ENCODE measurements around the gene FHOD1. TPM values are rescaled to one million over a fixed set of nuclear protein-coding genes. Genes with fewer than 3 reads are reported as not detected.

Gene FHOD1
- total and polyA plus RNA-seq, 9 of the 15 experiments (the other 6 are each of a cell fraction or from before 2014, with no cell fraction given), result 18.7 to 126 (median 32.3) TPM

DNA sequence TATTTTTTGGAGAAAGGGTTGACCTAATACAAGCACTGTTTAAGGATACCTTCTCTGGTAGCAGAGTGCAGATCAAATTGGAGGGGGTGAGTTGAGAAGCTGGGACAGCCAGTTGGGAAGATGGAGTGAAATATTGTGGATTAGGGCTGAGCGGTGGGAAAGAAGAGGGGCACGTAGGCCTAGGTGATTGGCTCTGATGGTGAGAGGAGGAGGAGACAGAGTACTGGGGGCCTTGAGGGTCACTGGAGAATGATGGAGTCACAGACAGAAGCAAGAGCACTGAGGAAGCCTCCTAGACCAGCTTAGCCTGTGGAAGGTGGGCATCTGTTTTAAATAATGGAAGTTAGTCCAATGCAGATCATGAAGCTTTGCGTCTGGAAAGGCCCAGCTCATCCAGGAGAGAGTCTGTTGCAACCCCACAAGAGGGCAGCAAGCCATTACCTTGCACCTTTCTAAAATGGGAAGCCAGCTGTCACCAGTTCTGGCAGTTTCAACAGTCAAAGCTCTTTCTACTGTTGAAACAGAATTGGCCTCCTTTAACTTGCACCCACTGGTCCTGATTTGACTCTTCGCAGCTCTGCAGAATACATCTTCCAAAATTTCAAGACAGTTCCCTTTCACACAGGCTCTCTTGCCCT, 13.3 kb upstream of the FHOD1 start (continued):
- TF ChIP-seq SETDB1 (IDR thresholded peaks at IDR 0.05; ENCODE audit: low read length) (no peak), MEIS2 (IDR thresholded peaks at IDR 0.05; ENCODE audit: partially characterized antibody) (peak; percentile 34), NUFIP1 (IDR thresholded peaks at IDR 0.05; ENCODE audit: partially characterized antibody) (no peak), SMC3 (conservative IDR thresholded peaks at IDR 0.05; ENCODE audit: insufficient read depth, low read depth, low read length) (peak; percentile 94), TAF9B (IDR thresholded peaks at IDR 0.05; ENCODE audit: partially characterized antibody) (no peak), IRF2 (CRISPR knock-in tag; IDR thresholded peaks at IDR 0.05) (no peak), ARID1B (IDR thresholded peaks at IDR 0.05) (no peak), FOXA1 (IDR thresholded peaks at IDR 0.05; ENCODE audit: borderline replicate concordance) (no peak), ZNF507 (tag; conservative IDR thresholded peaks at IDR 0.05) (no peak), BMI1 (IDR thresholded peaks at IDR 0.05; ENCODE audit: low read length) (no peak), SUPT5H (IDR thresholded peaks at IDR 0.05) (no peak), MED1 (CRISPR knock-in tag; IDR thresholded peaks at IDR 0.05; ENCODE audit: borderline replicate concordance) (no peak), CHD1 (IDR thresholded peaks at IDR 0.05; ENCODE audit: low read length) (no peak), CSDE1 (IDR thresholded peaks at IDR 0.05) (no peak), CBFA2T2 (conservative IDR thresholded peaks at IDR 0.05) (no peak), STAT5B (CRISPR knock-in tag; IDR thresholded peaks at IDR 0.05) (no peak), CBX8 (IDR thresholded peaks at IDR 0.05; ENCODE audit: borderline replicate concordance, extremely low read depth, low read depth, low read length, poor library complexity, severe bottlenecking) (no peak)
- TF ChIP-seq, protein P1, sequence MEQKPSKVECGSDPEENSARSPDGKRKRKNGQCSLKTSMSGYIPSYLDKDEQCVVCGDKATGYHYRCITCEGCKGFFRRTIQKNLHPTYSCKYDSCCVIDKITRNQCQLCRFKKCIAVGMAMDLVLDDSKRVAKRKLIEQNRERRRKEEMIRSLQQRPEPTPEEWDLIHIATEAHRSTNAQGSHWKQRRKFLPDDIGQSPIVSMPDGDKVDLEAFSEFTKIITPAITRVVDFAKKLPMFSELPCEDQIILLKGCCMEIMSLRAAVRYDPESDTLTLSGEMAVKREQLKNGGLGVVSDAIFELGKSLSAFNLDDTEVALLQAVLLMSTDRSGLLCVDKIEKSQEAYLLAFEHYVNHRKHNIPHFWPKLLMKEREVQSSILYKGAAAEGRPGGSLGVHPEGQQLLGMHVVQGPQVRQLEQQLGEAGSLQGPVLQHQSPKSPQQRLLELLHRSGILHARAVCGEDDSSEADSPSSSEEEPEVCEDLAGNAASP (IDR thresholded peaks at IDR 0.05), result no peak
- TF ChIP-seq, protein P2, sequence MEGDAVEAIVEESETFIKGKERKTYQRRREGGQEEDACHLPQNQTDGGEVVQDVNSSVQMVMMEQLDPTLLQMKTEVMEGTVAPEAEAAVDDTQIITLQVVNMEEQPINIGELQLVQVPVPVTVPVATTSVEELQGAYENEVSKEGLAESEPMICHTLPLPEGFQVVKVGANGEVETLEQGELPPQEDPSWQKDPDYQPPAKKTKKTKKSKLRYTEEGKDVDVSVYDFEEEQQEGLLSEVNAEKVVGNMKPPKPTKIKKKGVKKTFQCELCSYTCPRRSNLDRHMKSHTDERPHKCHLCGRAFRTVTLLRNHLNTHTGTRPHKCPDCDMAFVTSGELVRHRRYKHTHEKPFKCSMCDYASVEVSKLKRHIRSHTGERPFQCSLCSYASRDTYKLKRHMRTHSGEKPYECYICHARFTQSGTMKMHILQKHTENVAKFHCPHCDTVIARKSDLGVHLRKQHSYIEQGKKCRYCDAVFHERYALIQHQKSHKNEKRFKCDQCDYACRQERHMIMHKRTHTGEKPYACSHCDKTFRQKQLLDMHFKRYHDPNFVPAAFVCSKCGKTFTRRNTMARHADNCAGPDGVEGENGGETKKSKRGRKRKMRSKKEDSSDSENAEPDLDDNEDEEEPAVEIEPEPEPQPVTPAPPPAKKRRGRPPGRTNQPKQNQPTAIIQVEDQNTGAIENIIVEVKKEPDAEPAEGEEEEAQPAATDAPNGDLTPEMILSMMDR (IDR thresholded peaks at IDR 0.05 in 2 of 3, conservative IDR thresholded peaks at IDR 0.05 in 1 of 3; ENCODE audit: insufficient read depth in 2 of 3, low read depth in 1 of 3, low read length in 3 of 3), result peak; percentile 84 to 95 (median 87)
- TF ChIP-seq, protein P3, sequence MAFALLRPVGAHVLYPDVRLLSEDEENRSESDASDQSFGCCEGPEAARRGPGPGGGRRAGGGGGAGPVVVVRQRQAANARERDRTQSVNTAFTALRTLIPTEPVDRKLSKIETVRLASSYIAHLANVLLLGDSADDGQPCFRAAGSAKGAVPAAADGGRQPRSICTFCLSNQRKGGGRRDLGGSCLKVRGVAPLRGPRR (CRISPR knock-in tag; IDR thresholded peaks at IDR 0.05), result no peak
- TF ChIP-seq, protein P4, sequence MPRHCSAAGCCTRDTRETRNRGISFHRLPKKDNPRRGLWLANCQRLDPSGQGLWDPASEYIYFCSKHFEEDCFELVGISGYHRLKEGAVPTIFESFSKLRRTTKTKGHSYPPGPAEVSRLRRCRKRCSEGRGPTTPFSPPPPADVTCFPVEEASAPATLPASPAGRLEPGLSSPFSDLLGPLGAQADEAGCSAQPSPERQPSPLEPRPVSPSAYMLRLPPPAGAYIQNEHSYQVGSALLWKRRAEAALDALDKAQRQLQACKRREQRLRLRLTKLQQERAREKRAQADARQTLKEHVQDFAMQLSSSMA (CRISPR knock-in tag; IDR thresholded peaks at IDR 0.05), result no peak
- TF ChIP-seq, protein P5, sequence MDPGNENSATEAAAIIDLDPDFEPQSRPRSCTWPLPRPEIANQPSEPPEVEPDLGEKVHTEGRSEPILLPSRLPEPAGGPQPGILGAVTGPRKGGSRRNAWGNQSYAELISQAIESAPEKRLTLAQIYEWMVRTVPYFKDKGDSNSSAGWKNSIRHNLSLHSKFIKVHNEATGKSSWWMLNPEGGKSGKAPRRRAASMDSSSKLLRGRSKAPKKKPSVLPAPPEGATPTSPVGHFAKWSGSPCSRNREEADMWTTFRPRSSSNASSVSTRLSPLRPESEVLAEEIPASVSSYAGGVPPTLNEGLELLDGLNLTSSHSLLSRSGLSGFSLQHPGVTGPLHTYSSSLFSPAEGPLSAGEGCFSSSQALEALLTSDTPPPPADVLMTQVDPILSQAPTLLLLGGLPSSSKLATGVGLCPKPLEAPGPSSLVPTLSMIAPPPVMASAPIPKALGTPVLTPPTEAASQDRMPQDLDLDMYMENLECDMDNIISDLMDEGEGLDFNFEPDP (CRISPR knock-in tag; IDR thresholded peaks at IDR 0.05), result no peak

All from K562 (cell line).